Hematopoietic multipotent progenitor cell treated with erythropoietin and hydrocortisone succinate and interleukin-3 and kit ligand, for 15 days (in vitro differentiated cells): ENCODE measurements around the gene PTBP3.
"Not testable (repeated sequence)": the region's sequence is repeated elsewhere in the genome, so short reads cannot be mapped to it uniquely, and the experiment has no call there.

ENCODE experiments used
- DNase-seq: peaks from one replicate; pipeline ENCODE4 v3.0.0-alpha.2; 2015; ENCODE audit warnings: low spot score

Gene PTBP3

DNA sequence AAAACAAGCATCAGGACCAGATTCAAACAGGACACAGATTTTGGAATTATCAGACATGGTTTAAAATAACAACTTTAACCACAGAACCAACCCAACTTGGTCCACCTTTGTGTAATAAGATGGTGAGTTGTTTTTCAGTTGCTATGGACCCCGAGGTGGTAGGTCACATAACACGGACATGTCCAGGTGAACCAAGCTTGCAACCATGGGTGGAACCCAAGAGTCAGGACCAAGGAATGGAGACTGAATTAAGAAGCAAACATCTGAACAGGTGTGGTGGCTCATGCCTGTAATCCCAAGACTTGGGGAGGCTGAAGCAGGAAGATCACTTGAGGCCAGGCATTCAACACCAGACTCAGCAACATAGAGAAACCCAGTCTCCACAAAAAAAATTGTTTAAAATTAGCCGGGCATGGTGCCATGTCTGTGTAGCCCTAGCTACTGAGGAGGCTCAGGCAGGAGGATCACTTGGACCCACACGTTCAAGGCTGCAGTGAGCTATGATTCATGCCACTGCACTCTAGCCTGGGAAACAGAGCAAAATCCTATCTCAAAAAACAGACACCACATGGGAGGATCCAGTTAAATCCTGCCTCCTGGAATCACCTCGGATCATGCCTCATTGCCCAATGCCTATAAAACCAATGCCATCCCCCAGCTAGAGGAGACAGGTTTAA is 10.6 kb downstream of the PTBP3 start:
- DNase-seq: no peak

DNA sequence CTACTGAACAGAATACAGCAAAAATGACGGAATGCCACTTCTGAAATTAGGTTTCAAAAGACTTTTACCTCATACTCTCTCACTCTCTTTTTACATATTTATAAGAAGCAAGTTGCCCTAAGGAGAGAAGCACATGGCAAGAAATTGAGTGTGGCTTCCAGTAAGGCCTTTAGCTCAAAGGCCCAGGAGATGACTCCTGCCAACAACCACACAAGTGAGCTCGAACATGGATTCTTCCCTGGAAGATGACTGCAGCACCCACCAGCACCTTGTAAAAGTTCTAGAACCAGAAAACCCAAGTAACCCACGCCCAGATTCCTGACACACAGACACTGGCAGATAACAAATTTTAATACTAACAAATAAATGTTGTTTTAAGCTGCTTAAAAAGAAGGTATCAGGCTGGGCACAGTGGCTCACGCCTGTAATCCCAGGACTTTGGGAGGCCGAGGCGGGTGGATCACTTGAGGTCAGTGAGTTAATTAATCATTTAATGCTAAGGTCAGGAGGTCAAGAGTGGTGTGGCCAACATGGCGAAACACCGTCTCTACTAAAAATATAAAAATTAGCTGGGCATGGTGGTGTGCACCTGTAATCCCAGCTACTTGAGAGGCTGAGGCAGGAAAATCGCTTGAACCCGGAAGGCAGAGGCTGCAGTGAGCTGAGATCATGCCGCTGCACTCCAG is 17.0 kb downstream of the PTBP3 start:
- DNase-seq: no peak

DNA sequence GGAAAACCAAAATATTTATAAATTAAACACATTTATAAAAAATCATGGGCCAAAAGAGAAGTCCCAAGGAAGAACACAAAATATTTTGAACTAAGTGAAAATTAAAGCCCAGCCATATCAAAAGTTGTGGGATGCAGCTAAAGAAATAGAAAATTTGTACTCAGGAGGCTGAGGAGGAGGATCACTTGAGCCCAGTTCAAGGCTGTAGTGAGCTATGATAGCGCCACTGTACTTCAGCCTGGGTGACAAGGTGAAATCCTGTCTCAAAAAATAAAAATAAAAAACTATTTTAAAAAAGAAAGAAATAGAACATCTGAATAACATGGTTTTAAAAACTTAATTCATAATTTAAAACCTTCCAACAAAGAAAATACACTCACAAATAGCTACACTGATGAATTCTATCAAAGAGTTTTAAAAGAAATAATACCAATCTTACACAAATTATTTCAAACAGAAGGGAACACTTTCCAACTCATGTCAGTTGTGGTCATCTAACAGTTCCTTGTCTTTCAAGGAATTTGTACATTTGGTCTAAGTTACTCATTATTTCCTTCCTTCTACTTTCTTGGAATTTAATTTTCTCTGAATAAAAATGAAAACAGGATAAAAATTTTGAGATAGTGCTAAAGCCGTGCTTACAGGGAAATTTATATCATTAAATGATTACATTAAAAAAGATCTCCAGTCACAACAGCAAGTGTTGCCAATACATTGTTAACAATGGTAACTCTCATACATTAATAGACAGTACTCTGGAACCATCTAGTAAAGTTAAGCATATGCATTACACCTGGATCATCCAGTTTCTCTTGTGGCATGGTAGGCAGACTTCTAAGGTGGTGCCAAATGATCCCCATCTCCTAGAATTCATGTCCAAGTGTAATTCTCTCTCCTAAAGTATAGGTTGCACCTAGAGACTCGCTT is 17.8 kb downstream of the PTBP3 start:
- DNase-seq: no peak

DNA sequence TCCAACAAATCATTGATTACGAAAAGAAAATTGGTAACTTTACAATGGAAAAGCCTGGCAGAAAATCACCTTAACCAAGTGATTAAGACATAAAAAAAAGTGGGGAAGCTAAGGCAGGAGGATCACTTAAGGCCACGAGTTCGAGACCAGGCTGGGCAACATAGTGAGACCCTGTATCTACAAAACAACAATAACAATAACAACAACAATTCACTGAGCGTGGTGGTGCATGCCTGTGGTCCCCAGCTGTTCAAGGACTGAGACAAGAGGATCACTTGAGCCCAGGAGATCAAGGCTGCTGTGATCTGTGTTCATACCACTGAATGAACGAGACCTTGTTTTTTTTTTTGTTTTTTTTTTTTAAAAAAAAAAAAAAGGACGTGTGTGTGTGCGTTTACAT is 21.3 kb downstream of the PTBP3 start:
- DNase-seq: no peak

DNA sequence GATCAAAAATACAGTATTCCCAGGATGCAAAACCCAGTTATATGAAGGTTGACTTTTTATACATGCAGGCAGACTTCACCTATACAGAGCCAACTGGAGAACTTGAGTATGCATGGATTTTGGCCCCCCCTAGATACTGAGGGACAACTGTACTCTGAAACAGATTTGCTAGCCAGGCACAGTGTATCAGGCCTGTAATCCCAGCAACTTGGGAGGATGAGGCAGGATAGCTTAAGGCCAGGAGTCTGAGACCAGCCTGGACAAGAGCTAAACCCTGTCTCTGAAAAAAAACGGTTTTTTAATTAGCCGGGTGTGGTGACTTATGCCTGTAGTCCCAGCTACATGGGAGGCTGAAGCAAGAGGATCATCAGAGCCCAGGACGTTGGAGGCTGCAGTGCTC is 21.9 kb downstream of the PTBP3 start:
- no peak for DNase-seq

DNA sequence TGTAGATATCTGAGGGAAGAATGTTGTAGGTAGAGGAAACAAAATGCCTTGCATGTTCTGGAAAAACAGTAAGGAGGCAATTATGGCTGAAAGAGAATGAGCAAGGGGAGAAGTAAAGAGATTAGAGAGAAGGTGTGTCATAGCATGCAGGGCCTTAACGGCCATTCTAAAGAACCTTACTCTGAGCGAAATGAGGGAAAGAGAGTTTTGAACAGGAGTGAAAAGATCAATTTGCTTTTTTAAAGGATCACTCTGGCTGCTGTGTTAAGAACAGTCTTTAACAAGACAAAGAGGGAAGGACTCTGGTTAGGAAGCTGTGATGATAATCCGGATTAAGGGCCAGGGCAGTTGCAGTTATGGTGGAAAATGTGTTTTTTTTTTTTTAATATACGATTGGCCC is 22.6 kb downstream of the PTBP3 start:
- no peak for DNase-seq

DNA sequence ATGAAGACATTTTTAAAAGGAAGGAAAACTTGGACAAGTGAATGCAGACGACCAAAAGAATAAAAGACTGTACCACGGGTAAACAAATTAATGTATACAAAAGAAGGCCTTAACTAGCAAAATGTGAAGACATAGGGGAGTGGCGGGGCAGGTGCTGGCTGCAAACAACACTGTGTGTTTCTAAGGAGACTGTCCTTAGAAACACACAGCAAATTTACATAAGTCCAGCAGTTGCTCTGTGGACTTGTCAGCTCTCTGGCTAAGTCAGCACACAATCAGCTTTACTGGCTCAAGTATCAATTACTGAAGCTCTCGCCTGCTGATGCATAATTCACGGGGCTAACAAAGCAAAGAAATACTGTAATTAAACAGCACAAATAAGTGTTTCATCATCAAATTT is 24.8 kb downstream of the PTBP3 start:
- DNase-seq: no peak

DNA sequence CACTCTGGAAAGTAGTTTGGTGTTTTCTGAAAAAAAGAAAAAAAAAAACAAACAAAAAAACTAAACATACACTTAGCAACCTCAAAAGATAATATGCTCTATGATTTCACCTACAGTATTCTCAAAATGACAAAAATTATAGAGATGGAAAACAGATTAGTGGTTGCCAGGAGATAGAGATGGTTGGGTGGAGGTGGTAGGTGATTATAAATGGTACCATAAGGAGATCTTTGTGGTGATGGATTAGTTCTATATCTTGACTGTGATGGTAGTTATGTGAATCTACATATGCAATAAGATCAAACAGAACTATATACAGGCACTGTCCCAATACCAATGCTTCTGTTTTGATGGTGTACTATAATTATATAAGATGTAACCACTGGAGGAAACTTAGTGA is 32.0 kb downstream of the PTBP3 start:
- no peak for DNase-seq

DNA sequence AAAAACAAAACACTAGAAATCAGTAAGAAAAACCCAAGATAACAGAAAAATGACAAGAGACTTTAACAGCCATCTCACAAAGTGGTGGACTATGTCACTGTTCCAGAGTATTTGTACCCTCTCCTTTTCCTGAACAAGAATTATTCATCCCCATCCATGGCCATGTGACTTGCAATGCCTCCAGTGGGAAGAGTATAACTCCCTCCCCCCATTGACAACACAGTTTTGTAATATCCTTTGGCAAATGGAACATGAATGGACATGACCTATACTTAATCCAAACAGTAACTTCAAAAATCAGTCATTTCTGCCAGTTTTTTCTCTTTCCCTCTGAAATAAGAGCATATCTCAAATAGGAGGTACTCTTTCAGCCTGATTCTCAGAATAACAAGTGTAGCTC is 33.9 kb downstream of the PTBP3 start:
- DNase-seq: no peak

DNA sequence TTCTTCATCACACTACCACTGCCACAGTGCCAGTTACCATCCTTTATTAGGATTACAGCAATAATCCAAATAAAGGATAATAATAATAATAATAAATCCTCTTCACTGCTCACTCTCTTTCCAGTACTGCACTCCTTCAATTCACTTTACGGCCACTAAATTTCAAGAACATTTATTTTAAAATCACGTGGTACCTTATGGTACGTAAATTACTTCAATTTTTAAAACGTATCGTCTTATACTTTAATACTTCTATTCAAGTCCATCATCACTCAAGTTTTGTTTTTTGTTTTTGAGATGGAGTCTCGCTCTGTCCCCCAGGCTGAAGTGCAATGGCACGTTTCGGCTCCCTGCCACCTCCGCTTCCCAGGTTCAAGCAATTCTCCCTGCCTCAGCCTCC is 36.5 kb downstream of the PTBP3 start:
- no peak for DNase-seq

DNA sequence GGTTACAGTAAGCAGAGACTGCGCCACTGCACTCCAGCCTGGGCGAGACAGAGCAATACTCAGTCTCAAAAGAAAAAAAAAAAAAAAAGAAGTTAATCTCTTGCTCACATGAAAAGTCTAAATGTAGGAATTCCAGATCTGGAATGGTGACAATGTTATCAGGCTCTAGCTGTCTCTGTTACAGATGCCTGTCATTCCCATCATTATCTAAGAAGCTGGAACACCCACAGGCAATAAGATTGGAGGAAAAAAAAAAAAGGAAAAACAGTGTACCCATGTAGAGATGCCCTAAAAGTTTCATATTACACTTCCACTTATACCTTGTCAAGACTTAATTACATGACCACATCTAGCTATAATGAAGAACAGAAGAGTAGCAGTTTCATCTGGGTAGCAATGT is 38.2 kb downstream of the PTBP3 start:
- DNase-seq: no peak

DNA sequence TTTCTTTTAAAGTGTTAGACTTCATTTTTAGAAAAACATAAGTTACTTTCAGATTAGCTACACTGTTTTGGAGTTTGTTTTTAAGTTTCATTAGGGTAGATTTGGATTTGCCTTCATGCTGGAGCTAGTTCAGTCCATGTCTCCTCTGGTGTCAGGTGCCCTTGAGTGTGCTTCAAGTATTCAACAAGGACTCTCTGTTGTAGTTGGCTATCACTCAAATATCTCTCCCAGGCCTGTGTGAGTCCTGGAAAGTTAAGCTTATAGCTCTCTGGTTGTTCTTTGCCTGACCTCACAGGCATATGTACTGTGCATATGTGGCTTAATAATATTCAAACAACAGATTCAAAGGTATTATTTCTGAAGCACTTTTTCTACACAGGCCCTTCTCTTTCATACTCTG is 45.4 kb downstream of the PTBP3 start:
- DNase-seq: no peak

DNA sequence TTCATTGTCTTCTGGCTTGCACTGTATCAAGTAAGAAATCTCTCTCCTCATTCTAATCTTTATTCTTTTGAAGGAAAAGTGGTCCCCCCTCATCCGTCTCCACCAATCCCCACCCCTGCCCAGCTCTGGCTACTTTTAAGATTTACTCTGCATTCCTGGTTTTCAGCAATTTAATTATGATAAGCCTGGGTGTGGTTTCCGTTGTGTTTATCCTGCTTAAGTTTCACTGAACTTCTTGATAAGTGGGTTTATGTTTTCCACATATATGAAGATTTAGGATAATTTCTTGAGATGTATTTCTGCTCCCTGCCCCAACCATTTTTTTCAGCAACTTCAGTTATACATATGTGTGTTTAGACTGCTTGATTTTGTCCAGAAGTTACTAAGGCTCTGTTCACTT is 46.5 kb downstream of the PTBP3 start:
- no peak for DNase-seq

DNA sequence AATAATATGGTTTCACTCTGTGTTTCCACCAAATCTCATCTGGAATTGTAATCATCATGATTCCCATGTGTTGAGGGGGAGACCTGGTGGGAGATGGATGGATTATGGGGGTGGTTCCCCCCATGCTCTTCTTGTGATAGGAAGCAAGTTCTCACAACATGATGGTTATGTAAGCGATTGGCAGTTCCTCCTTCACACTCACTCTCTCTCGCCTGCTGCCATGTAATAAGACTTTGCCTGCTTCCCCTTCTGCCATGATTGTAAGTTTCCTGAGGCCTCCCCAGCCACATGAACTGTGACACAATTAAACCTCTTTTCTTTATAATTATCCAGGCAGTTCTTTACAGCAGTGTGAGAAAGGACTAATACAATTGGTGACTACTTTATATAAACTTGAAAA is 48.4 kb downstream of the PTBP3 start:
- no peak for DNase-seq

DNA sequence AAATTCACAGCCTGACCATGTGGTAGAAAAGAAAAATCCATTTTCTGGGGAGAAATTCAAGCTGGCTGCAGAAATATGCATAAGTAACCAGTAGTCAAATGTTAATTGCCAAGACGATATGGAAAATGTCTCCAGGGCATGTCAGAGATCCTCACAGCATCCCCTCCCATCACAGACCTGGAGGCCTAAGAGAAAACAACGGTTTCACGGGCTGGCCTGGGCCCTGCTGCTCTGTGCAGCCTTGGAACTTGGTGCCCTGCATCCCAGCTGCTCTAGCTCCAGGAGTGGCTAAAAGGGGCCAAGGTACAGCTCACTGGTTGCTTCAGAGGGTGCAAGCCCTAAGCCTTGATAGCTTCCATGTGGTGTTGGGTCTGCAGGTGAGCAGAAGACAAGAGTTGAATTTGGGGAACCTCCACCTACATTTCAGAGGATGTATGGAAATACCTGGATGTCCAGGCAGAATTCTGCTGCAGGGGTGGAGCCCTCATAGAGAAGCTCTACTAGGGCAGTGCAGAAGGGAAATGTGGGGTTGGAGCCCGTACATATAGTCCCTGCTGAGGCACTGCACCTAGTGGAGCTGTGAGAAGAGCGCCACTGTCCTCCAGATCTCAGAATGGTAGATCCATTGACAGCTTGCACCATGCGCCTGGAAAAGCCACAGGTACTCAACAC is 49.7 kb downstream of the PTBP3 start:
- DNase-seq: no peak

DNA sequence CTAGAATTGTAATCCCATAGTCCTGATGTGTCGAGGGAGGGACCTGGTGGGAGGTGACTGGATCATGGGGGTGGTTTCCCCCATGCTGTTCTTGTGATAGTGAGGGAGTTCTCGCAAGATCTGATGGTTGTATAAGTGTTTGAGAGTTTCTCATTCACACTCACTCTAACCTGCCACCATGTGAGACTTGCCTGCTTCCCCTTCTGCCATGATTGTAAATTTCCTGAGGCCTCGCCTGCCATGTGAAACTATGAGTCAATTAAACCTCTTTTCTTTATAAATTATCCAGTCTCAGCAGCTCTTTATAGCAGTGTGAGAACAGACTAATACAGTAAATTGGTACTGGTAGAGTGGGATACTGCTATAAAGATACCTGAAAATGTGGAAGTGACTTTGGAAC is 50.6 kb downstream of the PTBP3 start:
- not testable (repeated sequence) for DNase-seq

DNA sequence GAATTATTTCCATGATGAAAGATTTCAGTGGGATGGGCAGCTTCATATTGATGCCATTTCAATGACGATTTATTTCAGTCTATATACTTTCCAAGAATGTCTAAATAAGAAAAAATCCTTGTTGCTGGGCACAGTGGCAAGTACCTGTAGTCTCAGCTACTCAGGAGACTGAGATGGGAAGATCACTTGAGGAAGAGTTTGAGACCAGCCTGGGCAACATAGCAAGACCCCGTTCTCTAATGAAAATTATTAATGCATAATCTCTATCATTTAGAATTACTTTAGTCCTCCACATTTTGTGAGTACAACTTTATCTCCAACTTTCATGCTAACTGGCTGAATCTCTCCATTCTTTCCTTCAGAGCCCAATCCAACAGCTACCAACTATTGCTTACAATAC is 52.5 kb downstream of the PTBP3 start:
- DNase-seq: no peak

DNA sequence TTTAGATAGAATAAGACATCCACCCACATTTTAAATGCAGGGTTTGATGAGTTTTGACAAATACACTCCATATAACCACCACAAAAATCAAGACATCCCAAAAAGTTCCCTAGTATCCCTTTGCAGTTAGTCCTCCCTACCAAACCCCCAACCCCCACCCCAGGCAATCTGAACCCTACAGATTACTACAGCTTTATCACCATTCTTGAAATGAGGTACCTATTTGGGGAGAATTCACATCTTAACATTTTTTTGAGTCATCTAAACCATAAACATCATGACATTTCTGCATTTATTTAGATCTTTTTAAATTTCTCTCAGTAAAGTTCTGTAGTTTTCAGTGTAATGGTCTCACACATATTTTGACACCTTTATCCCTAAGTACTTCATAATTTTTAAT is 53.9 kb downstream of the PTBP3 start:
- no peak for DNase-seq

DNA sequence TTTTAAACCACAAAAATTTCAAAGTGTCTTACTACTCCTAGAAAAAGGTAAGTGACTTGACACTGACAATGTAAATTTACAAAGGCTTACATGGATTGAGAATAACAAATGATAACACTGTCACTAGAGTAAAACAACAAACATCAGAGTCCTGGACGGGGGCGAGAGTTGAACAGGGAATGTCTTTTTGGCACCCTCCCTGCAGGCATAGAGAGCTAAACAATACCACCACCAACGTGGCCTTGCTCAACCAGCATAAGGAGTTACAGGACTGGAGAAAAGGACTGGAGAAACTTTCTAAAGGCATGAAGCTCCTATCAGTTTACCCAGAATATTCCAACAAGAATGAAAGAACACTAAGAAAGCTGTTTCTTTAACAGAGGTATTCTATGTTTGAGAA is 55.3 kb downstream of the PTBP3 start:
- DNase-seq: no peak

DNA sequence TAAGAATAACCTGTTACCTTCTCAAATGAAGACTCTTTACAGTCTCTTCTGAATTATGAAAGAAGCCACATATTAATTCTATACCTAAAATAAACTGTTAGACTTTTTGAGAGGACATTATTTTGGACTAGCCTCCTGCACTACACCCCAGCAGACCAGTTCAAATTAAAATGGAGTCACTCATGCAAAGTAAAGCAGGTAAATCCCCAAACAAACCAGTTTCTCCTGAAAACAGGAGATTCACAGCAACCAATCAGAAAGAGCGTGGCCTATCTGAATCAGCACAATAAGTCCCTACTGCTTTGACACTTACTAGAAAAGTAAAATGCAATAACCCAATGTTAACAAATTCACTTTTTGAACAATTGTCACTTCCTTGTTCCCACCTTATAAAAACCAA is 58.8 kb downstream of the PTBP3 start:
- DNase-seq: no peak

DNA sequence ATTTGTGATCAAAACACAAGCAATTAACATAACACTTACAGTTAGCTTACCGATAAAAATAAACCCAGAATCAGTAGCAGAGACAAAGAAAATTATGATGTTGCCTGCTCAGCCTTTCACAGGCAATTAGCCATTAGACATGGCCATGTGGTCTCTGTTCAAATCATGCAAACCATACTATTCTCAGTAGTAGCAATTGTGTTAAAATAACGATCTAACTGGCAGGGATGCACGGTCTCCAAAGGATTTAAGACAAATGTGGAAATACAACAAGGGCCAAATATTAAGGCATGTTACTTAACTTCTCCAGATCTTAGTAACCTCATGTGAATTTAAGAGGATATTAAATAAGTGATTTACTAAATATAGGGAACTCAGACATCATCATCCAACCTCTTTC is 59.5 kb downstream of the PTBP3 start:
- no peak for DNase-seq

DNA sequence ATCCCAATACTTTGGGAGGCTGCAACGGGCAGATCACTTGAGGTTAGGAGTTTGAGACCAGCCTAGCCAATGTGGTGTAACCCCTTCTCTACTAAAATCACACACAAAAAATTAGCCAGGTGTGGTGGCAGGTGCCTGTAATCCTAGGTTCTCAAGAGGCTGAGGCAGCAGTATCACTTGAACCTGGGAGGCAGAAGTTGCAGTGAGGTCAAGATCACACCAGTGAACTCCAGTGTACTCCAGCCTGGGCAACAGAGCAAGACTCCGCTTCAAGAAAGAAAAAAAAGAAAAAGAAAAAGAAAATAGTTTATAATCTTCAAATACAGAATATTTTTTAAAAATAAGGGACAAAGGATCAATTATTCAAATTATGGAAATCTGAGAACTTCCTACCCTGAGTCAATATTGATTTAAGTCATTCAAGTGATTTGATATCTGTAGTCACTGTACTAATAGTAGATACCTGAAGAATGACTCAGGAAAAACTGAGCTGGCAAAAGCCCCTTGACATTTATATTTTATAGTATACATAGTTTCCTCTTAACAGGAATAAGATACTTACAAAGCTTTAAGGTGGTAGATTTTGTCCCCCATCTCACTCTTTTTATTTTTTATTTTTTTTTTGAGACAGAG is 61.8 kb downstream of the PTBP3 start:
- no peak for DNase-seq
